HEK293 (cell line): Measurements from ENCODE around the gene FCMR.

Source experiments
- CTCF ChIA-PET: fragments of 350-600 bp; formaldehyde crosslinking; extraction: SDS; loops from one replicate; lab custom pipeline; 2021; ENCODE audit warnings: antibody characterized with exemption; lab: Yijun Ruan, JAX
- POLR2A ChIA-PET: fragments of 300-600 bp; formaldehyde crosslinking; extraction: SDS; loops from one replicate; lab custom pipeline; 2020; ENCODE audit warnings: antibody characterized with exemption, inconsistent platforms; lab: Yijun Ruan, JAX
- H3K27ac ChIP-seq: fragments of 200-500 bp; sonication (Bioruptor generic); 2 replicates; pipeline ENCODE4 v1.5.1; 2014; ENCODE audit warnings: low read depth, low read length, control low read depth, inconsistent platforms; ENCODE audit errors: extremely low read depth
- H3K36me3 ChIP-seq, 2 experiments: fragments of 200-500 bp in 1 of 2; sonication (Bioruptor generic) in 1 of 2; 1 replicate in 1 of 2; 2 replicates in 1 of 2; pipeline ENCODE4 v1.5.1; 2014 to 2017; ENCODE audit warnings: inconsistent platforms in 2 of 2, low read length in 2 of 2; ENCODE audit not compliant: control insufficient read depth in 2 of 2, insufficient read depth in 1 of 2
- H3K4me1 ChIP-seq: fragments of 200-500 bp; sonication (Bioruptor generic); 2 replicates; pipeline ENCODE4 v1.5.1; 2014; ENCODE audit warnings: mild to moderate bottlenecking, low read length, inconsistent platforms; ENCODE audit not compliant: control insufficient read depth, insufficient read depth
- H3K4me3 ChIP-seq: 2 replicates; pipeline ENCODE4 v1.5.1; 2011; ENCODE audit warnings: low read depth, mild to moderate bottlenecking, control low read depth, low read length, moderate library complexity
- H3K9me3 ChIP-seq: fragments of 200-500 bp; sonication (Bioruptor generic); 2 replicates; pipeline ENCODE4 v1.5.1; 2014; ENCODE audit warnings: low read depth, low read length, inconsistent platforms; ENCODE audit not compliant: control insufficient read depth, insufficient read depth
- AEBP2 ChIP-seq: fragments of 450-650 bp; formaldehyde crosslinking; IDR thresholded peaks from 2 replicates; pipeline ENCODE4 v1.5.1; 2016; ENCODE audit warnings: missing biosample characterization, missing genetic modification characterization, borderline replicate concordance
- CTCF ChIP-seq: fragments of 450-650 bp; formaldehyde crosslinking; IDR thresholded peaks from 2 replicates; pipeline ENCODE4 v1.5.1; 2016; ENCODE audit warnings: missing biosample characterization, missing genetic modification characterization
- EGR2 ChIP-seq: fragments of 450-650 bp; formaldehyde crosslinking; IDR thresholded peaks from 2 replicates; pipeline ENCODE4 v1.5.1; 2016; ENCODE audit warnings: low read depth, missing biosample characterization, missing genetic modification characterization
- HOXC10 ChIP-seq: sonication (generic); formaldehyde crosslinking; IDR thresholded peaks from 2 replicates; pipeline ENCODE4 v1.8.1; 2023; ENCODE audit warnings: mild to moderate bottlenecking, missing genetic modification reagents
- PRDM6 ChIP-seq: fragments of 450-650 bp; formaldehyde crosslinking; IDR thresholded peaks from 2 replicates; pipeline ENCODE4 v1.5.1; 2017; ENCODE audit warnings: missing biosample characterization, missing genetic modification characterization
- ZBTB17 ChIP-seq: fragments of 450-650 bp; formaldehyde crosslinking; IDR thresholded peaks from 2 replicates; pipeline ENCODE4 v1.5.1; 2016; ENCODE audit warnings: missing biosample characterization, missing genetic modification characterization
- ZFHX2 ChIP-seq: fragments of 450-650 bp; formaldehyde crosslinking; conservative IDR thresholded peaks from 2 replicates; pipeline ENCODE4 v1.5.1; 2016; ENCODE audit warnings: missing biosample characterization, missing genetic modification characterization
- ZNF174 ChIP-seq: fragments of 450-650 bp; formaldehyde crosslinking; IDR thresholded peaks from 2 replicates; pipeline ENCODE4 v1.5.0; 2017; ENCODE audit warnings: missing biosample characterization, mild to moderate bottlenecking, missing genetic modification characterization
- ZNF302 ChIP-seq: fragments of 450-650 bp; formaldehyde crosslinking; IDR thresholded peaks from 2 replicates; pipeline ENCODE4 v1.5.1; 2016; ENCODE audit warnings: missing biosample characterization, missing genetic modification characterization, low read depth
- ZNF362 ChIP-seq: fragments of 450-650 bp; formaldehyde crosslinking; IDR thresholded peaks from 2 replicates; pipeline ENCODE4 v1.5.1; 2016; ENCODE audit warnings: missing biosample characterization, missing genetic modification characterization
- ZNF843 ChIP-seq: fragments of 450-650 bp; formaldehyde crosslinking; IDR thresholded peaks from 2 replicates; pipeline ENCODE4 v1.5.1; 2016; ENCODE audit warnings: missing biosample characterization, missing genetic modification characterization

The FCMR gene

GRCh38 chr1:206926286-206926685 is 4.5 kb upstream of the FCMR start:
- POLR2A ChIA-PET, result no interaction called here
- TF ChIP-seq PRDM6 (tag by site-specific recombination), result no peak
- no peak for TF ChIP-seq ZNF843 (tag by site-specific recombination)
- TF ChIP-seq ZNF174 (tag by site-specific recombination), result no peak
- TF ChIP-seq HOXC10, result no peak
- no peak for TF ChIP-seq AEBP2 (tag by site-specific recombination)
- TF ChIP-seq ZNF302 (tag by site-specific recombination), result no peak
- CTCF ChIA-PET, result interaction anchor here (0.7 to 1.7 kb wide), 2 partner anchors 14 to 447 kb away, joined by 3 to 11 read pairs; no protein-coding TSS in a partner anchor
- H3K4me1 ChIP-seq, result no peaks in the 10 kb centered on the region
- no peaks in the 10 kb centered on the region for H3K9me3 ChIP-seq
- no peak overlapping the region for H3K27ac ChIP-seq
- H3K36me3 ChIP-seq, result no peaks in the 10 kb centered on the region
- no peak overlapping the region for H3K4me3 ChIP-seq

- H3K4me1 ChIP-seq, result no peaks in the 10 kb centered on the region
- TF ChIP-seq ZBTB17 (tag by site-specific recombination), result no peak
- TF ChIP-seq CTCF (tag by site-specific recombination), result peak; percentile 31
- TF ChIP-seq, all 188 proteins: peak for 1
- CTCF ChIA-PET, result interaction anchor here (0.6 to 1.3 kb wide), 2 partner anchors 8 to 156 kb away, joined by 3 to 5 read pairs; no protein-coding TSS in a partner anchor
- no peaks in the 10 kb centered on the region for H3K36me3 ChIP-seq
- POLR2A ChIA-PET, result no interaction called here
- no peak overlapping the region for H3K27ac ChIP-seq
- H3K9me3 ChIP-seq, result no peaks in the 10 kb centered on the region
- no peak overlapping the region for H3K4me3 ChIP-seq
Observed at GRCh38 chr1:206925106-206925736, 3.5 kb upstream of the FCMR start.

- no peak for TF ChIP-seq ZNF362 (tag by site-specific recombination)
- TF ChIP-seq ZFHX2 (tag by site-specific recombination), result peak; percentile 92
- peak; percentile 90 for TF ChIP-seq EGR2 (tag by site-specific recombination)
- TF ChIP-seq, all 188 proteins: peak for 2
- Histone ChIP-seq H3K4me1 (no peaks in the 10 kb centered on the region), H3K36me3 (no peaks in the 10 kb centered on the region), H3K27ac (no peak overlapping the region), H3K9me3 (no peaks in the 10 kb centered on the region), H3K4me3 (no peak overlapping the region)
- CTCF ChIA-PET, result interaction anchor here (0.6 to 1.3 kb wide), 2 partner anchors 8 to 156 kb away, joined by 3 to 5 read pairs; no protein-coding TSS in a partner anchor
- POLR2A ChIA-PET, result no interaction called here
Observed at GRCh38 chr1:206924592-206925105, 2.9 kb upstream of the FCMR start.
